Measurements from ENCODE around the gene RPS3A. TPM values are rescaled to one million over a fixed set of nuclear protein-coding genes. Genes with fewer than 3 reads are reported as not detected.
A peak's percentile ranks its signal among the peaks of the same experiment; 100 is the strongest.
"Not testable (repeated sequence)": the region's sequence is repeated elsewhere in the genome, so short reads cannot be mapped to it uniquely, and the experiment has no call there.

RPS3A gene
- total RNA-seq, 1 donor from 2014 or later, result 1,451 TPM

DNA sequence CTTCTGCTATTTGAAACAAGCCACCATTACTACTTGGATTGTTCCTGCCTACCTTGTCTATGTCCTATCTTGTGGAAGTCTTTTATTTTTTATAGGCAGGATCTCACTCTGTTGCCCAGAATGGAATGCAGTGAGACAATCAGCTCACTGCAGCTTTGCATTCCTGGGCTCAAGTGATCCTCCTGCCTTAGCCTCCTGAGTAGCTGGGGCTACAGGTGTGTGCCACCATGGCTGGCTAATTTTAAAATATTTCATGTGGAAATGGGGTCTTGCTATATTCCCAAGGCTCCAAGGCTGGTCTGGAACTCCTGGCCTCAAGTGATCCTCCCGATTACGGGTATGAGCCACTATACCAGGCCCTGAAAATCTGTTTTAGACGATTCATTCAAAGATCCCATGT is 7.6 kb downstream of the RPS3A start:
- intact Hi-C loops (cut with DNase I), result no loop called here
- ATAC-seq (no peak), DNase-seq (ENCODE audit: low spot score) (no peak)

- DNase-seq (ENCODE audit: low spot score) (no peak), ATAC-seq (no peak)
- intact Hi-C loops (cut with DNase I), result loop anchor here (10.0 kb wide), 1 partner anchor 255 kb away; no protein-coding TSS in a partner anchor
Observed at GRCh38 chr4:151110236-151110635, 10.8 kb downstream of the RPS3A start.

- ATAC-seq (no peak), DNase-seq (ENCODE audit: low spot score) (no peak)
- intact Hi-C loops (cut with DNase I), result loop anchor here (10.0 kb wide), 1 partner anchor 250 kb away; no protein-coding TSS in a partner anchor
Observed at GRCh38 chr4:151114338-151114737, 14.9 kb downstream of the RPS3A start.

- ATAC-seq, result no peak
- intact Hi-C loops (cut with DNase I), result loop anchor here (10.0 kb wide), 1 partner anchor 250 kb away; no protein-coding TSS in a partner anchor
- DNase-seq (ENCODE audit: low spot score), result no peak
Observed at GRCh38 chr4:151114986-151115385, 15.6 kb downstream of the RPS3A start.

- intact Hi-C loops (cut with DNase I), result loop anchor here (10.0 kb wide), 1 partner anchor 247 kb away; no protein-coding TSS in a partner anchor
- peak; percentile 88 for ATAC-seq
- peak; percentile 79 for DNase-seq (ENCODE audit: low spot score)
Observed at GRCh38 chr4:151117371-151117962, 18.0 kb downstream of the RPS3A start.

GRCh38 chr4:151129796-151130195 is 30.4 kb downstream of the RPS3A start:
- DNase-seq (ENCODE audit: low spot score) (no peak), ATAC-seq (no peak)
- intact Hi-C loops (cut with DNase I), result no loop called here

- DNase-seq (ENCODE audit: low spot score) (no peak), ATAC-seq (no peak)
- intact Hi-C loops (cut with DNase I), result no loop called here
Observed at GRCh38 chr4:151133311-151133710, 33.9 kb downstream of the RPS3A start.

- intact Hi-C loops (cut with DNase I); ATAC-seq; DNase-seq (ENCODE audit: low spot score): not testable (repeated sequence)
Observed at GRCh38 chr4:151136048-151136447, 36.6 kb downstream of the RPS3A start.

- intact Hi-C loops (cut with DNase I), result no loop called here
- ATAC-seq (peak; percentile 57), DNase-seq (ENCODE audit: low spot score) (no peak)
Observed at GRCh38 chr4:151139814-151140213, 40.4 kb downstream of the RPS3A start.

DNA sequence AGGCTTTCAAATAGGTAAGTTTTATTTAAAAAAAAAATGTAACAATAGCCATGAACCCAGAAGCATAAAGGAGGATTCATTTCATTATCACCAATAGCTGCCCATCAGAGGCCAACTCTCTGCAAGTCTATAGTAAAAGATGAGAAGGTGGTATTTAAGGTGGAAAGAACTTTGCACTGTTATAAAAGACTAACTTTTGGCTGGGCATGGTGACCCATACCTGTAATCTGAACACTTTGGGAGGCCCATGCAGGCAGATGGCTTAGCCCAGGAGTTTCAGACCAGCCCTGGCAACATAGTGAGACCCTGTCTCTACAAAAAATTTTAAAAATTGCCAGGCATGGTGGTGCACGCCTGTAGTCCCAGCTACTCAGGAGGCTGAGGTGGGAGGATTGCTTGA is 43.3 kb downstream of the RPS3A start:
- intact Hi-C loops (cut with DNase I), result no loop called here
- ATAC-seq, result no peak
- no peak for DNase-seq (ENCODE audit: low spot score)

GRCh38 chr4:151143162-151143561 is 43.7 kb downstream of the RPS3A start:
- DNase-seq (ENCODE audit: low spot score), result no peak
- ATAC-seq, result no peak
- intact Hi-C loops (cut with DNase I), result no loop called here

GRCh38 chr4:151143811-151144210 is 44.4 kb downstream of the RPS3A start:
- ATAC-seq (no peak), DNase-seq (ENCODE audit: low spot score) (no peak)
- intact Hi-C loops (cut with DNase I), result no loop called here

DNA sequence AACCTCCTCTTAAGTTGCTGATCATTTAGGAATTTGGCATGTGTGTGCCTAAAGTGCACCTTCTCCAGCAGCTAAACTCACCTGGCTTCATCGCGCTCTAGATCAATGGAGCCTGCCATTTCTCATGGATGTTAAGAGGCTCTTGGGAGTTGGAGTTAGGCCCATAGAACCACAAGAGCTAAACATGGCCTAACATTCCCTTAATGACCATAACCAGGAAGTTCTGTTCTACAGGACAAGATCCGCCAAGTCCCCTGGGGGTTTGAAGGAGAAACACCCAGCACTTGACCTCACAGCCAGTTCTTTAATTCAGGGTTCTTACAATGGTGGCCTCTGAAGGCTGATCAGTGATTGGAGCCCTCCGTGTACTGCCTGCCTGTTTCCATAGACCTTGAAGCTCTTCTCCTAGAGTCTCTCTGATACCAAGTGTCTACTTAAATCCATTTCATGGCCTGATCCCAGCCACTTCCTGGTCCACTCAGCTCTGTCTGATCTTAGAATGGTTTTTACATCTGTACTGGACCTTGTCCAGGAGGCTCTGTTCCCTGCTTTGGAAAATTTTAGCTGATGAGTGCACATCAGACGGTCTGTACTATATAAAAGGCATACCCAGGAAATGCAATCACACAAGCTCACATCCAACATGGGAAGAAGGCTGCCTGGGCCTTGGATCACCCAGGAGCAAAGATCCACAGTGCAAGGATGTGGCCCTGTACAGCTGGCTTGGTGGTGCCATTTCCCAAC is 45.1 kb downstream of the RPS3A start:
- DNase-seq (ENCODE audit: low spot score) (no peak), ATAC-seq (peak; percentile 32)

DNA sequence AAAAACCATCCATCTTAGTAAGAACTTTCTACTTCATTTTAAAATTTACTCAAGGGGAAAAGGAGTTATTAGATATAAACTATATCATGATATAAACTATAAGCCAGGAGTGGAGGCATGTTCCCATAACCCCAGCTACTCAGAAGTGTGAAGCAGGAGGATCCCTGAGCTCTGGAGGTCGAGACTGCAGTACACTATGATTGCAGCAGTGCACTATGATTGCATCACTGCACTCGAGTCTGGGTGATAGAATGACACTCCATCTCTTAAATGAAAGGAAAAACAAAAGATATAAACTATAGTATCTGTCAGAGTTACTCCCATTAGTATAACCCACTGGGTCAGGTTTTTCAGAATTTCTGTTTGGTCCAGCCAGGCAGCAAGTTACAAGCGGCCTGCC is 47.6 kb downstream of the RPS3A start:
- peak; percentile 18 for ATAC-seq
- no peak for DNase-seq (ENCODE audit: low spot score)

More for the DNA sequence above, 45.1 kb downstream of the RPS3A start:
- intact Hi-C loops (cut with DNase I), result no loop called here

DNA sequence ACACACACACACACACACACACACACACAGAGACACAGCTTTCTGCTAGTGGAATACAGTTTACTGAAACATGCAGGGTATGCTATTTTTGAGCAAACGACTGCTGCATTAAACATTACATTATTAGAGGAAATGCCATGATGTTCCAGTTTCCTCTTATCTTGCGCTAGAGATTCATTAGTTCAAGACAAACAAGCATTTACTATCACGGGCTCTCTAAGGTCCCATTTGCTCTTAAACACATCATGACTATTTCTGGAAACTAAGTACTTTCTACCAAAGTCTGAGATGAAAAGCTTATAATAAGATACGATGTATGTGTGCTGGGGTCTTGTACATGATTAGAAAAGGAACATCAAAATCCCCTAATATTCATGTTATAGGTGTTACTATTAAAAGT is 48.8 kb downstream of the RPS3A start:
- intact Hi-C loops (cut with DNase I), result no loop called here

More for the DNA sequence above, 47.6 kb downstream of the RPS3A start:
- intact Hi-C loops (cut with DNase I), result no loop called here

DNA sequence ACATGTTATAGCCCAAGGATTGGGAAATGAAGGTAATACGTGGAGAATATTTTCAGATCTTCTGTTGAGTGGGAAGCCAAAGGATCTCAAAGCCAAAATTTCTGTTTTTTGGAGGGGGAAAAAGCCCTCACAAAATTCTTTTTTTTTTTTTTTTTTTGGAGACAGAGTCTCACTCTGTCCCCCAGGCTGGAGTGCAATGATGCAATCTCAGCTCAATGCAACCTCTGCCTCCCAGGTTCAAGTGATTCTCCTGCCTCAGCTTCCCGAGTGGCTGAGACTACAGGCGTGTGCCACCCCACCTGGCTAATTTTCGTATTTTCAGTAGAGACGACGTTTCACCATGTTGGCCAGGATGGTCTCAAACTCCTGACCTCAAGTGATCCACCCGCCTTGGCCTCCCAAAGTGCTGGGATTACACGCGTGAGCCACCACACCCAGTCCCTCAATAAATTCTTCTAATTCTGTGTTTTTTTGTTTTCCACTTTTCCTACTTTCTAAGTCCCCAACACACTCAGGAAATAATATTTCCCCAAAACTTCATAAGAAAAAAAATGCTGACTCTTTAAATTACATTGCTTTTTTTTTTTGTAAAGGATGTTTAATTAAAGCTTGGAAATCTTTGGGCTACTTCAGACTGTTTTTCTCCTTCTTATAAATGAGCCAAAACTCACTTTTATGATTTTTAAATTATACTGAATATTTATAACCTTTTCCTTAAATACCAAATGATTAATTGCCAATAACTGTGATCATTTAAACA is 51.6 kb downstream of the RPS3A start:
- no peak for DNase-seq (ENCODE audit: low spot score)
- no peak for ATAC-seq
- intact Hi-C loops (cut with DNase I), result no loop called here

More for the DNA sequence above, 48.8 kb downstream of the RPS3A start:
- no peak for DNase-seq (ENCODE audit: low spot score)
- no peak for ATAC-seq

DNA sequence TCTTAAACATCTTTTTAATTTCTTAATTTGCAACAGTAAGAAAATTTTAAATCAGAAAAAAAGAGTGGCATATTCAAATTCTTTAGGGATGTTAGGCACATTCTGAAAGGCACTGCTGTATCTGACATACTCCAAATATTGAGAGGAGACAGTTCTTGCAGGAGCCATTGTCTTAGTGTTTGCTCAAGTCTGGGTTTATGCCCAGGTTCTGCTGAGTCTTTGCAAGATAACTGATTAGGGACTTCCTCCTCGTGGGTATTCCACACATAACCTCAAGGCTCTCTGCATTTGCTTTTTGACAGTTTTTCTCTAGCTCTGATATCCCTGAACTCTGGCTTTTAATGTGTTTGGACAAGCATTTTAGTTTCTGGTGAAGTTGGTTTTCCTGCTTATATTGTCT is 52.6 kb downstream of the RPS3A start:
- ATAC-seq (no peak), DNase-seq (ENCODE audit: low spot score) (no peak)
- intact Hi-C loops (cut with DNase I), result no loop called here

DNA sequence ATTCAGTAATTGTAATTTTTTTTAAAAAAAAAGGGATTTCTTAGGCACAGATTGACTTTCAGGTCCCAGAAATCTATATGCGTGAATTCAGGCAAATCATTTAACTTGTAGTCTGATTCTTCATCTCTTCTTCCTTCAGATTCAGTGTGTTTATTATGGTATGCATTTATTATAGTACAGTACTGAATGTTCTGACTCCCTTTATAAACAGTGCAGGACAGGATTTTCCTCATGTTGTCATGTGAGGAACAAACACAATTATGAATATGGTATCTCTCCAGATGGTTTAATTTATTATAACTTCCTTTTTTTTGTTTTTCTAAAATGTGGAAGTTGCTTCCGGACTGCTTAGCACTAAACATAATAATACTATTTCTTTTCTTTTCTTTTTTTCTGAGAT is 54.2 kb downstream of the RPS3A start:
- DNase-seq (ENCODE audit: low spot score), result no peak
- intact Hi-C loops (cut with DNase I), result no loop called here
- no peak for ATAC-seq

Measured in sciatic nerve (tissue), 2 donors.